Ascending aorta (tissue), 2 donors: ENCODE data around the gene CUL4B. TPM values are rescaled to one million over a fixed set of nuclear protein-coding genes. Genes with fewer than 3 reads are reported as not detected.

ENCODE experiments used
- DNase-seq, 2 donors: peaks; one replicate each; pipeline ENCODE4 v3.0.0-alpha.2; 2019; ENCODE audit warnings: low spot score in 2 of 2
- H3K27ac ChIP-seq, 2 donors: fragments of 200-600 bp; sonication (generic); one replicate each; pipeline ENCODE4 v1.5.1; 2016 to 2017; ENCODE audit warnings: mild to moderate bottlenecking in 1 of 2
- H3K27me3 ChIP-seq: fragments of 200-600 bp; sonication (generic); one replicate; pipeline ENCODE4 v1.5.1; 2017
- H3K36me3 ChIP-seq, 2 donors: fragments of 200-600 bp; sonication (generic); one replicate each; pipeline ENCODE4 v1.5.1; 2016
- H3K4me1 ChIP-seq, 2 donors: fragments of 200-600 bp; sonication (generic); one replicate each; pipeline ENCODE4 v1.5.1; 2016 to 2017; ENCODE audit warnings: mild to moderate bottlenecking in 1 of 2
- H3K4me3 ChIP-seq, 2 donors: fragments of 200-600 bp; sonication (generic); one replicate each; pipeline ENCODE4 v1.5.1; 2016 to 2017; ENCODE audit warnings: mild to moderate bottlenecking in 1 of 2
- H3K9me3 ChIP-seq, 2 donors: fragments of 200-600 bp; sonication (generic); one replicate each; pipeline ENCODE4 v1.5.1; 2016
- CTCF ChIP-seq, 3 experiments: fragments of 200-600 bp in 2 of 3; fragments of 450-650 bp in 1 of 3; sonication (generic) in 2 of 3; IDR thresholded peaks; one replicate each; pipeline ENCODE4 v1.5.1; 2016 to 2019; ENCODE audit warnings: antibody characterized with exemption in 3 of 3, mild to moderate bottlenecking in 1 of 3, moderate library complexity in 1 of 3
- intact Hi-C: fragments of 100-400 bp; cut with DNase I; formaldehyde crosslinking; loops from one replicate; pipeline ENCODE4 v1.15.1; 2023
- total RNA-seq: library from RNA; depleted of rRNA; stranded (reverse); fragments of >200 nt; gene quantifications from one replicate; pipeline ENCODE4 v1.1.0, GENCODE V29; 2016

The CUL4B gene
- total RNA-seq, 1 donor from 2014 or later = 22.7 TPM

- Histone ChIP-seq H3K4me3 (no peak overlapping the region), H3K27me3 (no peaks in the 10 kb centered on the region), H3K4me1 (no peaks in the 10 kb centered on the region), H3K9me3 (no peaks in the 10 kb centered on the region), H3K27ac (no peak overlapping the region), H3K36me3 (peaks cover 17 to 54% of the 10 kb centered on the region in 2 donors)
- DNase-seq = no peak
- no peak for TF ChIP-seq CTCF (IDR thresholded peaks at IDR 0.05)
- intact Hi-C loops = no loop called here
These were observed 24.7 kb downstream of the CUL4B start for GRCh38 chrX:120536061-120536460.

- Histone ChIP-seq H3K27ac (no peak overlapping the region), H3K27me3 (no peaks in the 10 kb centered on the region), H3K4me1 (no peaks in the 10 kb centered on the region), H3K4me3 (no peak overlapping the region), H3K36me3 (peaks cover 17 to 41% of the 10 kb centered on the region in 2 donors), H3K9me3 (no peaks in the 10 kb centered on the region)
- no peak for DNase-seq
- intact Hi-C loops = no loop called here
- TF ChIP-seq CTCF (IDR thresholded peaks at IDR 0.05) = no peak
These were observed 26.2 kb downstream of the CUL4B start for GRCh38 chrX:120534413-120535205.

- Histone ChIP-seq H3K4me3 (no peak overlapping the region), H3K36me3 (peaks cover 0 to 8% of the 10 kb centered on the region in 2 donors), H3K27me3 (no peaks in the 10 kb centered on the region), H3K9me3 (peaks cover 0 to 5% of the 10 kb centered on the region in 2 donors), H3K27ac (no peak overlapping the region), H3K4me1 (no peaks in the 10 kb centered on the region)
- intact Hi-C loops = no loop called here
- no peak for TF ChIP-seq CTCF (IDR thresholded peaks at IDR 0.05)
- no peak for DNase-seq
These were observed 37.9 kb downstream of the CUL4B start for GRCh38 chrX:120522820-120523219.

GRCh38 chrX:120517936-120518335 is 42.8 kb downstream of the CUL4B start:
- no peaks in the 10 kb centered on the region for H3K27me3 ChIP-seq
- intact Hi-C loops = no loop called here
- H3K27ac ChIP-seq = no peak overlapping the region
- H3K36me3 ChIP-seq = no peaks in the 10 kb centered on the region
- H3K9me3 ChIP-seq = peaks cover 0 to 5% of the 10 kb centered on the region in 2 donors
- DNase-seq = no peak
- H3K4me1 ChIP-seq = no peaks in the 10 kb centered on the region
- no peak for TF ChIP-seq CTCF (IDR thresholded peaks at IDR 0.05)
- no peak overlapping the region for H3K4me3 ChIP-seq

GRCh38 chrX:120514236-120514635 is 46.5 kb downstream of the CUL4B start:
- Histone ChIP-seq H3K4me1 (no peaks in the 10 kb centered on the region), H3K9me3 (no peaks in the 10 kb centered on the region), H3K27me3 (no peaks in the 10 kb centered on the region), H3K4me3 (no peak overlapping the region), H3K27ac (no peak overlapping the region), H3K36me3 (no peaks in the 10 kb centered on the region)
- intact Hi-C loops = no loop called here
- no peak for TF ChIP-seq CTCF (IDR thresholded peaks at IDR 0.05)
- DNase-seq = no peak
